UCSD-AML1 (cell line): Measurements from ENCODE around the gene SPATA16.

Experiments
- DNase-seq: peaks from one replicate; lab custom pipeline; 2025; ENCODE audit not compliant: unreplicated experiment; lab: John Stamatoyannopoulos, UW

SPATA16 gene

GRCh38 chr3:172846103-172846561, 294.9 kb downstream of the SPATA16 start:
- no peak for DNase-seq

DNA sequence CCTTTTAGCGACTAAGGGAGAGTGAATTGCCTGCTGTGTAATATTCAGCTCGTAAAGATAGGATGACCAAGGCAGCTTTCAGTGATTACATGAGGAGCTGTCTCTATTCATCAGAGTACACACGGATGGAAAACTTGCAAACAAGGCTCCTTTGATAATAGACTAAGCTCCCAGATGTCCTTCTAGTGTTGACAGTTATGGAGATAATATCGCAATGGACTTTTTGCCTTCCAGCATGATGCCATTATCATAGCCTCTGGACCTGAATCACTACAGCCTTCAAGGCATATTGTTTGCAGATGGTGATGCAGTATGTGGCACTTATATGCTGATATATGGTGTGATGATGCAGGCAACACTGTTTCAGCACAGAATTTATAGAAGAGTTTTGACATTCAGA, 296.6 kb downstream of the SPATA16 start:
- no peak for DNase-seq

- no peak for DNase-seq
Measured at GRCh38 chr3:172840913-172841312, 300.1 kb downstream of the SPATA16 start.

DNA sequence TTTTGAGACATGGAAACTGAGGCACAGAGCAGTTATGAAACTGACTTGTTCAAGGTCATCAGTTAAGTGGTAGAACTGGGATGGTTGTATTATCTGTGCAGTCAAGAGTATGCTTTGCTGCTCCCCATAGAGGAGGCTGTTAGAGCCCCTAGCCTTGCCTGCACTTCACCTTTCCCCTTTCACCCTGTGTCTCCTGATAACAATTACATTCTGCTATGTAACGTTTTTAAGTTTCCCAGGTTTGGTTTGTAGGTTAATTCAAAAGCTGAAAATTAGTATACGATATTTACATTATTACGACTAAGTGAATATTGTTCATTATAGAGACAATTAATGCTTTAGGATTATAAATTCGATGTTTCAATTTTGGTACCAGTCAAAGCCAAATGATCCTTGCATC, 300.6 kb downstream of the SPATA16 start:
- no peak for DNase-seq

- no peak for DNase-seq
Measured at GRCh38 chr3:172839679-172840078, 301.4 kb downstream of the SPATA16 start.
